HepG2 (cell line): ENCODE results near the gene SCGB1C1. TPM values are rescaled to one million over a fixed set of nuclear protein-coding genes. Genes with fewer than 3 reads are reported as not detected.

ENCODE experiments used
- ATAD3A ChIP-seq: sonication (generic); formaldehyde crosslinking; IDR thresholded peaks from 2 replicates; pipeline ENCODE4 v1.4.0; 2020; ENCODE audit warnings: missing genetic modification reagents
- KDM5A ChIP-seq: fragments of 200-600 bp; sonication (generic); IDR thresholded peaks from 2 replicates; pipeline ENCODE4 v1.7.0; 2018; ENCODE audit warnings: antibody characterized with exemption, mild to moderate bottlenecking, low read length, borderline replicate concordance
- LCORL ChIP-seq, 2 experiments: fragments of 450-650 bp in 1 of 2; sonication (generic) in 1 of 2; formaldehyde crosslinking in 1 of 2; IDR thresholded peaks; 2 replicates each; pipeline versions ENCODE4 v1.5.0 to v1.6.1; 2017 to 2020; ENCODE audit warnings: antibody characterized with exemption in 1 of 2, missing genetic modification reagents in 1 of 2
- MAF1 ChIP-seq: sonication (generic); formaldehyde crosslinking; IDR thresholded peaks from 2 replicates; pipeline ENCODE4 v1.5.0; 2020; ENCODE audit warnings: missing genetic modification reagents, borderline replicate concordance
- MED8 ChIP-seq: sonication (generic); formaldehyde crosslinking; IDR thresholded peaks from 2 replicates; pipeline ENCODE4 v1.8.1; 2023; ENCODE audit warnings: mild to moderate bottlenecking, missing genetic modification reagents; ENCODE audit not compliant: insufficient replicate concordance
- MEF2D ChIP-seq: sonication (generic); formaldehyde crosslinking; IDR thresholded peaks from 2 replicates; pipeline ENCODE4 v1.5.1; 2020; ENCODE audit warnings: mild to moderate bottlenecking, missing genetic modification reagents
- NFIB ChIP-seq: sonication (generic); formaldehyde crosslinking; IDR thresholded peaks from 2 replicates; pipeline ENCODE4 v1.9.0; 2021; ENCODE audit warnings: missing genetic modification reagents, mild to moderate bottlenecking, borderline replicate concordance
- POLR2AphosphoS5 ChIP-seq: IDR thresholded peaks from 2 replicates; pipeline ENCODE4 v1.6.1; 2012; ENCODE audit warnings: low read depth, low read length
- THYN1 ChIP-seq: sonication (generic); formaldehyde crosslinking; IDR thresholded peaks from 2 replicates; pipeline ENCODE4 v1.8.1; 2023; ENCODE audit warnings: low read depth, mild to moderate bottlenecking, moderate library complexity, missing genetic modification reagents, borderline replicate concordance
- TP53 ChIP-seq: sonication (generic); formaldehyde crosslinking; conservative IDR thresholded peaks from 2 replicates; pipeline ENCODE4 v1.4.0; 2020; ENCODE audit warnings: missing genetic modification reagents
- YEATS2 ChIP-seq: sonication (generic); formaldehyde crosslinking; IDR thresholded peaks from 2 replicates; pipeline ENCODE4 v1.4.0; 2020; ENCODE audit warnings: missing genetic modification reagents, borderline replicate concordance
- ZBTB4 ChIP-seq: sonication (generic); formaldehyde crosslinking; IDR thresholded peaks from 2 replicates; pipeline ENCODE4 v1.4.0; 2020; ENCODE audit warnings: missing genetic modification reagents, mild to moderate bottlenecking, borderline replicate concordance
- ZFP62 ChIP-seq: sonication (generic); formaldehyde crosslinking; IDR thresholded peaks from 2 replicates; pipeline ENCODE4 v1.4.0; 2020; ENCODE audit warnings: missing genetic modification reagents
- ZKSCAN5 ChIP-seq: sonication (generic); formaldehyde crosslinking; IDR thresholded peaks from 2 replicates; pipeline ENCODE4 v1.5.1; 2020; ENCODE audit warnings: mild to moderate bottlenecking, missing genetic modification reagents
- ZNF260 ChIP-seq: sonication (generic); formaldehyde crosslinking; IDR thresholded peaks from 2 replicates; pipeline ENCODE4 v1.4.0; 2020; ENCODE audit warnings: missing genetic modification reagents, low read depth, mild to moderate bottlenecking, borderline replicate concordance
- ZNF598 ChIP-seq: sonication (generic); formaldehyde crosslinking; IDR thresholded peaks from 2 replicates; pipeline ENCODE4 v1.5.1; 2020; ENCODE audit warnings: mild to moderate bottlenecking, missing genetic modification reagents, borderline replicate concordance
- ZNF652 ChIP-seq: IDR thresholded peaks from 2 replicates; pipeline ENCODE4 v1.6.1; 2016; ENCODE audit warnings: low read depth, borderline replicate concordance
- ZNF691 ChIP-seq: sonication (generic); formaldehyde crosslinking; IDR thresholded peaks from 2 replicates; pipeline ENCODE4 v1.4.0; 2020; ENCODE audit warnings: missing genetic modification reagents, low read depth, mild to moderate bottlenecking, borderline replicate concordance
- ZNF768 ChIP-seq: sonication (generic); formaldehyde crosslinking; IDR thresholded peaks from 2 replicates; pipeline ENCODE4 v1.4.0; 2020; ENCODE audit warnings: missing genetic modification reagents
- ZNF788 ChIP-seq: sonication (generic); formaldehyde crosslinking; IDR thresholded peaks from 2 replicates; pipeline ENCODE4 v1.5.0; 2020; ENCODE audit warnings: mild to moderate bottlenecking, missing genetic modification reagents, borderline replicate concordance
- ZNF850 ChIP-seq: sonication (generic); formaldehyde crosslinking; conservative IDR thresholded peaks from 2 replicates; pipeline ENCODE4 v1.9.0; 2021; ENCODE audit warnings: mild to moderate bottlenecking, missing genetic modification reagents
- polyA plus RNA-seq, 8 experiments: library from polyadenylated mRNA; depleted of rRNA in 3 of 8; stranded (reverse) in 7 of 8; unstranded in 1 of 8; fragments of >200 nt; fragmentation: Illumina TruSeq in 4 of 8; extraction: Trizol in 4 of 8; gene quantifications; 2 replicates each; pipeline versions ENCODE4 v1.2.1 to v1.2.3, GENCODE V29; 2011 to 2016; ENCODE audit warnings: low read depth in 4 of 8, missing spikeins in 1 of 8, mixed read lengths in 1 of 8; ENCODE audit not compliant: insufficient read depth in 1 of 8
- total RNA-seq, 5 experiments: library from RNA; depleted of rRNA; stranded (reverse); fragments of >200 nt; fragmentation: Illumina TruSeq; extraction: Trizol; gene quantifications; 2 replicates each; pipeline ENCODE4 v1.2.3, GENCODE V29; 2016; ENCODE audit warnings: low read depth in 1 of 5
- TF ChIP-seq, protein P1 (sequence below): sonication (generic); formaldehyde crosslinking; IDR thresholded peaks from 2 replicates; pipeline ENCODE4 v1.8.0; 2023; ENCODE audit warnings: mild to moderate bottlenecking, missing genetic modification reagents
- TF ChIP-seq, protein P2 (sequence below): sonication (generic); formaldehyde crosslinking; IDR thresholded peaks from 2 replicates; pipeline ENCODE4 v1.5.1; 2020; ENCODE audit warnings: missing genetic modification reagents, mild to moderate bottlenecking, borderline replicate concordance

The SCGB1C1 gene
- total and polyA plus RNA-seq, 2 of the 13 experiments (the other 11 are each of a cell fraction or from before 2014, with no cell fraction given): not detected

- TF ChIP-seq ZFP62 (CRISPR knock-in tag) (no peak), ZNF768 (CRISPR knock-in tag) (no peak), ZNF691 (CRISPR knock-in tag) (no peak), KDM5A (no peak), ZBTB4 (CRISPR knock-in tag) (no peak), ZNF598 (CRISPR knock-in tag) (peak; percentile 30; the same call in 1 of the 2 replicates), YEATS2 (CRISPR knock-in tag) (peak; percentile 58), MAF1 (no peak), TP53 (0 out of 2 replicates have a peak, but pooled peaks have one; percentile 7), THYN1 (CRISPR knock-in tag) (no peak), LCORL (IDR thresholded peaks at IDR 0.05) (no peak), LCORL (CRISPR knock-in tag; IDR thresholded peaks at IDR 0.05) (peak; percentile 12; the same call in 1 of the 2 replicates), ZNF788 (CRISPR knock-in tag) (peak; percentile 49; the same call in 1 of the 2 replicates), MED8 (peak; percentile 42), ZNF260 (CRISPR knock-in tag) (no peak), NFIB (CRISPR knock-in tag) (no peak), POLR2AphosphoS5 (peak; percentile 71), ATAD3A (CRISPR knock-in tag) (no peak), MEF2D (CRISPR knock-in tag) (peak; percentile 56; the same call in 1 of the 2 replicates), ZNF652 (CRISPR knock-in tag) (no peak), ZNF850 (CRISPR knock-in tag) (no peak), ZKSCAN5 (CRISPR knock-in tag) (no peak)
- TF ChIP-seq, protein P1, sequence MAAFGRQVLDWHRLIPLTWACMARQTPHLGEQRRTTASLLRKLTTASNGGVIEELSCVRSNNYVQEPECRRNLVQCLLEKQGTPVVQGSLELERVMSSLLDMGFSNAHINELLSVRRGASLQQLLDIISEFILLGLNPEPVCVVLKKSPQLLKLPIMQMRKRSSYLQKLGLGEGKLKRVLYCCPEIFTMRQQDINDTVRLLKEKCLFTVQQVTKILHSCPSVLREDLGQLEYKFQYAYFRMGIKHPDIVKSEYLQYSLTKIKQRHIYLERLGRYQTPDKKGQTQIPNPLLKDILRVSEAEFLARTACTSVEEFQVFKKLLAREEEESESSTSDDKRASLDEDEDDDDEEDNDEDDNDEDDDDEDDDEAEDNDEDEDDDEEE (CRISPR knock-in tag): no peak
- TF ChIP-seq, protein P2, sequence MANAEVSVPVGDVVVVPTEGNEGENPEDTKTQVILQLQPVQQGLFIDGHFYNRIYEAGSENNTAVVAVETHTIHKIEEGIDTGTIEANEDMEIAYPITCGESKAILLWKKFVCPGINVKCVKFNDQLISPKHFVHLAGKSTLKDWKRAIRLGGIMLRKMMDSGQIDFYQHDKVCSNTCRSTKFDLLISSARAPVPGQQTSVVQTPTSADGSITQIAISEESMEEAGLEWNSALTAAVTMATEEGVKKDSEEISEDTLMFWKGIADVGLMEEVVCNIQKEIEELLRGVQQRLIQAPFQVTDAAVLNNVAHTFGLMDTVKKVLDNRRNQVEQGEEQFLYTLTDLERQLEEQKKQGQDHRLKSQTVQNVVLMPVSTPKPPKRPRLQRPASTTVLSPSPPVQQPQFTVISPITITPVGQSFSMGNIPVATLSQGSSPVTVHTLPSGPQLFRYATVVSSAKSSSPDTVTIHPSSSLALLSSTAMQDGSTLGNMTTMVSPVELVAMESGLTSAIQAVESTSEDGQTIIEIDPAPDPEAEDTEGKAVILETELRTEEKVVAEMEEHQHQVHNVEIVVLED: peak; percentile 77
Measured at GRCh38 chr11:208181-208916, 15.5 kb downstream of the SCGB1C1 start (continued).
